Stimulated activated CD4-positive, alpha-beta T cell treated with anti-CD3 and anti-CD28 coated beads, Interleukin-12 subunit alpha, Interleukin-12 subunit beta, amount 100 ng/mL, for 48 hours (primary cell): ENCODE data around the gene FABP1.

ENCODE experiments used
- DNase-seq, 3 donors: peaks; one replicate each; pipeline ENCODE4 v3.0.0-alpha.2; 2020; ENCODE audit warnings: low read depth in 2 of 3, low spot score in 1 of 3

The FABP1 gene

GRCh38 chr2:88081924-88082608 lies 45.8 kb downstream of the FABP1 start:
- DNase-seq: no peak

GRCh38 chr2:88080545-88080944 lies 47.3 kb downstream of the FABP1 start:
- DNase-seq: no peak

GRCh38 chr2:88078643-88079172 lies 49.2 kb downstream of the FABP1 start:
- no peak for DNase-seq

GRCh38 chr2:88077080-88077479 lies 50.8 kb downstream of the FABP1 start:
- no peak for DNase-seq

GRCh38 chr2:88074854-88075292 lies 53.0 kb downstream of the FABP1 start:
- DNase-seq: no peak

- no peak for DNase-seq
Observed at GRCh38 chr2:88074150-88074549, 53.7 kb downstream of the FABP1 start.
